Choroid plexus epithelial cell (primary cell): ENCODE data around the gene SHB.

Experiments used
- DNase-seq: peaks from one replicate; pipeline ENCODE4 v3.0.0-alpha.2; 2010; ENCODE audit warnings: low read depth
- H3K4me3 ChIP-seq: 2 replicates; pipeline ENCODE4 v1.5.1; 2011; ENCODE audit warnings: low read depth, mild to moderate bottlenecking, control low read depth, low read length, moderate library complexity
- CTCF ChIP-seq: conservative IDR thresholded peaks from 2 replicates; pipeline ENCODE4 v1.5.1; 2011; ENCODE audit warnings: low read depth, mild to moderate bottlenecking, control low read depth, inconsistent platforms, low read length, moderate library complexity

Gene SHB

GRCh38 chr9:37923796-37924427 is 145.1 kb downstream of the SHB start:
- TF ChIP-seq CTCF = no peak
- DNase-seq = no peak
- H3K4me3 ChIP-seq = no peak overlapping the region

GRCh38 chr9:37923118-37923795 is 145.8 kb downstream of the SHB start:
- DNase-seq = no peak
- H3K4me3 ChIP-seq = no peak overlapping the region
- no peak for TF ChIP-seq CTCF

GRCh38 chr9:37922363-37923117 is 146.5 kb downstream of the SHB start:
- TF ChIP-seq CTCF = no peak
- no peak overlapping the region for H3K4me3 ChIP-seq
- no peak for DNase-seq

- H3K4me3 ChIP-seq = no peak overlapping the region
- no peak for TF ChIP-seq CTCF
Measured at GRCh38 chr9:37921546-37922300, 147.3 kb downstream of the SHB start.

GRCh38 chr9:37921168-37921510 is 147.9 kb downstream of the SHB start:
- TF ChIP-seq CTCF = no peak
- no peak overlapping the region for H3K4me3 ChIP-seq
- DNase-seq = no peak

More at GRCh38 chr9:37921546-37922300, 147.3 kb downstream of the SHB start:
- no peak for DNase-seq

GRCh38 chr9:37920471-37921167 is 148.4 kb downstream of the SHB start:
- H3K4me3 ChIP-seq = no peak overlapping the region
- no peak for TF ChIP-seq CTCF
- no peak for DNase-seq
